A673 (cell line): ENCODE data around the gene CPHXL2.

ENCODE experiments used
- CTCF ChIP-seq: fragments of 300-800, 200-600 bp; sonication (generic); conservative IDR thresholded peaks from 2 replicates; pipeline ENCODE4 v1.5.1; 2017; ENCODE audit warnings: low read depth, mild to moderate bottlenecking, antibody characterized with exemption, low read length, moderate library complexity, mixed read lengths
- EZH2 ChIP-seq: fragments of 200-600 bp; sonication (generic); IDR thresholded peaks from 2 replicates; pipeline ENCODE4 v1.6.1; 2017; ENCODE audit warnings: borderline replicate concordance, low read depth, mild to moderate bottlenecking, mixed read lengths, antibody characterized with exemption, low read length; ENCODE audit not compliant: poor library complexity, severe bottlenecking

GRCh38 chr16:75658175-75658574 is 18.6 kb downstream of the CPHXL2 start:
- TF ChIP-seq CTCF: no peak
- TF ChIP-seq EZH2: no peak
